ENCODE data around the gene RFC5. TPM values are rescaled to one million over a fixed set of nuclear protein-coding genes. Genes with fewer than 3 reads are reported as not detected.

The RFC5 gene
- total and polyA plus RNA-seq, 10 of the 15 experiments (the other 5 are each of a cell fraction or from before 2014, with no cell fraction given) = 30.9 to 73.3 (median 53.5) TPM

DNA sequence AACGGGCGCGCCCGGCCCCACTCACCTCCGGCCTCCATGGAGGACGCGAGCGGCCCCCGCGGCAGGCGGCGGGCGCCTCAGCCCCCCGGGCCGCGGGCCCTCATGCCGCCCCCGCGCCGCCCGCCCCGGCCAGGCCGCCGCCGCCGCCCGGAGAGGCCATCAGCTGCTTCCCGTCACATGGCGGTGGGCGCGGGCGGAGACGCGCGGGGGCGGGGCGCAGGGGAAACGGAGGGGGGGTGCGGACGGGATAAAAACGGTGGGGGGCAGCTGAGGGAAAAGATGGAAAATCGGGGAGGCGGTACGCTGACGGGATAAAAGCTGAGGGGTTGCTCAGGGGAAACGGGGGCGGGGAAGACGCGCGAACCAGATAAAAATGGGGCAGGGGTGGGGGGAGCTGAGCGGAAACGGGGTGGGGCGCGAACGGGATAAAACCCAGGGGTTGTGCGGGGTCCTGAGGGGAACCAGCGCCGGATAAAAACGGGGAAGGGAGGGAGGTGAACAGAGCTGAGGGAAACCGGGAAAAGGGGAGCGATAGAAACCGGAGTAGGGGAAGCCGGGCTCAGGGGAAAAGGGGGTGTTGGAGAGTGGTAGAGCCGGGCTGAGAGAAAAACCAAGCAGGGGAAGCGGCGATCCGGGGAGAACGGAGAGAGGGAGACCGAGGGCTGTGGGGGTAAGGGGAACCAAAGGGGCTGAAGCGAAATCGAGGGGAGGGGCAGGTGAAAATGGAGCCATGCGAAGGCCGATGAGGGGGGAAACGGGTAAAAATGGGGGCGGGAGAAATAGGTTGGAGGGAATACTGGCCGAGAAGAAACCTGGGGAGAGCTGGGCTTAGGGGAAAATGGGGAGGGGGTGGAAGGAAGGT is 44.7 kb downstream of the RFC5 start, which contains the start of gene WSB2 (continued):
- TF ChIP-seq, protein P1, sequence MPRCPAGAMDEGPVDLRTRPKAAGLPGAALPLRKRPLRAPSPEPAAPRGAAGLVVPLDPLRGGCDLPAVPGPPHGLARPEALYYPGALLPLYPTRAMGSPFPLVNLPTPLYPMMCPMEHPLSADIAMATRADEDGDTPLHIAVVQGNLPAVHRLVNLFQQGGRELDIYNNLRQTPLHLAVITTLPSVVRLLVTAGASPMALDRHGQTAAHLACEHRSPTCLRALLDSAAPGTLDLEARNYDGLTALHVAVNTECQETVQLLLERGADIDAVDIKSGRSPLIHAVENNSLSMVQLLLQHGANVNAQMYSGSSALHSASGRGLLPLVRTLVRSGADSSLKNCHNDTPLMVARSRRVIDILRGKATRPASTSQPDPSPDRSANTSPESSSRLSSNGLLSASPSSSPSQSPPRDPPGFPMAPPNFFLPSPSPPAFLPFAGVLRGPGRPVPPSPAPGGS (IDR thresholded peaks at IDR 0.05; ENCODE audit: borderline replicate concordance, insufficient read depth, low read depth, low read length, poor library complexity, severe bottlenecking) = no peak
- TF ChIP-seq IRF4 (IDR thresholded peaks at IDR 0.05; ENCODE audit: low read depth, low read length) (no peak), YY1 (IDR thresholded peaks at IDR 0.05; ENCODE audit: low read depth, low read length) (no peak), ZNF217 (IDR thresholded peaks at IDR 0.05) (no peak), SIN3A (IDR thresholded peaks at IDR 0.05; ENCODE audit: low read depth, low read length) (0 out of 2 replicates have a peak, but pooled peaks have one; percentile 56), TCF7 (IDR thresholded peaks at IDR 0.05; ENCODE audit: borderline replicate concordance) (no peak), TARDBP (IDR thresholded peaks at IDR 0.05; ENCODE audit: borderline replicate concordance) (no peak), JUNB (IDR thresholded peaks at IDR 0.05) (no peak), IKZF2 (IDR thresholded peaks at IDR 0.05) (peak; percentile 52 to 53), ZNF207 (IDR thresholded peaks at IDR 0.05; ENCODE audit: borderline replicate concordance) (no peak), RFX5 (IDR thresholded peaks at IDR 0.05; ENCODE audit: low read depth, low read length) (no peak), HCFC1 (IDR thresholded peaks at IDR 0.05; ENCODE audit: low read length) (no peak), TBL1XR1 (IDR thresholded peaks at IDR 0.05; ENCODE audit: low read depth, low read length) (no peak), CREM (IDR thresholded peaks at IDR 0.05; ENCODE audit: low read depth) (no peak), CHD4 (IDR thresholded peaks at IDR 0.05) (no peak), BHLHE40 (IDR thresholded peaks at IDR 0.05; ENCODE audit: borderline replicate concordance in 1 of 2, low read depth in 2 of 2, low read length in 1 of 2) (peak in 1 of 2 experiments; percentile 52; a peak in 2 of 4 replicates), SP1 (IDR thresholded peaks at IDR 0.05; ENCODE audit: low read depth, low read length) (no peak)
- TF ChIP-seq, protein P2, sequence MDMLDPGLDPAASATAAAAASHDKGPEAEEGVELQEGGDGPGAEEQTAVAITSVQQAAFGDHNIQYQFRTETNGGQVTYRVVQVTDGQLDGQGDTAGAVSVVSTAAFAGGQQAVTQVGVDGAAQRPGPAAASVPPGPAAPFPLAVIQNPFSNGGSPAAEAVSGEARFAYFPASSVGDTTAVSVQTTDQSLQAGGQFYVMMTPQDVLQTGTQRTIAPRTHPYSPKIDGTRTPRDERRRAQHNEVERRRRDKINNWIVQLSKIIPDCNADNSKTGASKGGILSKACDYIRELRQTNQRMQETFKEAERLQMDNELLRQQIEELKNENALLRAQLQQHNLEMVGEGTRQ (IDR thresholded peaks at IDR 0.05; ENCODE audit: borderline replicate concordance, low read depth, low read length) = no peak; the same call in 1 of the 2 replicates
- TF ChIP-seq, protein P3, sequence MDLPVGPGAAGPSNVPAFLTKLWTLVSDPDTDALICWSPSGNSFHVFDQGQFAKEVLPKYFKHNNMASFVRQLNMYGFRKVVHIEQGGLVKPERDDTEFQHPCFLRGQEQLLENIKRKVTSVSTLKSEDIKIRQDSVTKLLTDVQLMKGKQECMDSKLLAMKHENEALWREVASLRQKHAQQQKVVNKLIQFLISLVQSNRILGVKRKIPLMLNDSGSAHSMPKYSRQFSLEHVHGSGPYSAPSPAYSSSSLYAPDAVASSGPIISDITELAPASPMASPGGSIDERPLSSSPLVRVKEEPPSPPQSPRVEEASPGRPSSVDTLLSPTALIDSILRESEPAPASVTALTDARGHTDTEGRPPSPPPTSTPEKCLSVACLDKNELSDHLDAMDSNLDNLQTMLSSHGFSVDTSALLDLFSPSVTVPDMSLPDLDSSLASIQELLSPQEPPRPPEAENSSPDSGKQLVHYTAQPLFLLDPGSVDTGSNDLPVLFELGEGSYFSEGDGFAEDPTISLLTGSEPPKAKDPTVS (IDR thresholded peaks at IDR 0.05; ENCODE audit: low read depth, low read length) = no peak
- TF ChIP-seq, protein P4, sequence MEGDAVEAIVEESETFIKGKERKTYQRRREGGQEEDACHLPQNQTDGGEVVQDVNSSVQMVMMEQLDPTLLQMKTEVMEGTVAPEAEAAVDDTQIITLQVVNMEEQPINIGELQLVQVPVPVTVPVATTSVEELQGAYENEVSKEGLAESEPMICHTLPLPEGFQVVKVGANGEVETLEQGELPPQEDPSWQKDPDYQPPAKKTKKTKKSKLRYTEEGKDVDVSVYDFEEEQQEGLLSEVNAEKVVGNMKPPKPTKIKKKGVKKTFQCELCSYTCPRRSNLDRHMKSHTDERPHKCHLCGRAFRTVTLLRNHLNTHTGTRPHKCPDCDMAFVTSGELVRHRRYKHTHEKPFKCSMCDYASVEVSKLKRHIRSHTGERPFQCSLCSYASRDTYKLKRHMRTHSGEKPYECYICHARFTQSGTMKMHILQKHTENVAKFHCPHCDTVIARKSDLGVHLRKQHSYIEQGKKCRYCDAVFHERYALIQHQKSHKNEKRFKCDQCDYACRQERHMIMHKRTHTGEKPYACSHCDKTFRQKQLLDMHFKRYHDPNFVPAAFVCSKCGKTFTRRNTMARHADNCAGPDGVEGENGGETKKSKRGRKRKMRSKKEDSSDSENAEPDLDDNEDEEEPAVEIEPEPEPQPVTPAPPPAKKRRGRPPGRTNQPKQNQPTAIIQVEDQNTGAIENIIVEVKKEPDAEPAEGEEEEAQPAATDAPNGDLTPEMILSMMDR (IDR thresholded peaks at IDR 0.05 in 2 of 3, conservative IDR thresholded peaks at IDR 0.05 in 1 of 3; ENCODE audit: control insufficient read depth in 2 of 3, extremely low read depth in 1 of 3, insufficient read depth in 1 of 3, low read depth in 3 of 3, low read length in 3 of 3) = no peak
- TF ChIP-seq, protein P5, sequence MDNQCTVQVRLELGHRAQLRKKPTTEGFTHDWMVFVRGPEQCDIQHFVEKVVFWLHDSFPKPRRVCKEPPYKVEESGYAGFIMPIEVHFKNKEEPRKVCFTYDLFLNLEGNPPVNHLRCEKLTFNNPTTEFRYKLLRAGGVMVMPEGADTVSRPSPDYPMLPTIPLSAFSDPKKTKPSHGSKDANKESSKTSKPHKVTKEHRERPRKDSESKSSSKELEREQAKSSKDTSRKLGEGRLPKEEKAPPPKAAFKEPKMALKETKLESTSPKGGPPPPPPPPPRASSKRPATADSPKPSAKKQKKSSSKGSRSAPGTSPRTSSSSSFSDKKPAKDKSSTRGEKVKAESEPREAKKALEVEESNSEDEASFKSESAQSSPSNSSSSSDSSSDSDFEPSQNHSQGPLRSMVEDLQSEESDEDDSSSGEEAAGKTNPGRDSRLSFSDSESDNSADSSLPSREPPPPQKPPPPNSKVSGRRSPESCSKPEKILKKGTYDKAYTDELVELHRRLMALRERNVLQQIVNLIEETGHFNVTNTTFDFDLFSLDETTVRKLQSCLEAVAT (IDR thresholded peaks at IDR 0.05) = peak; percentile 77
- TF ChIP-seq, protein P6, sequence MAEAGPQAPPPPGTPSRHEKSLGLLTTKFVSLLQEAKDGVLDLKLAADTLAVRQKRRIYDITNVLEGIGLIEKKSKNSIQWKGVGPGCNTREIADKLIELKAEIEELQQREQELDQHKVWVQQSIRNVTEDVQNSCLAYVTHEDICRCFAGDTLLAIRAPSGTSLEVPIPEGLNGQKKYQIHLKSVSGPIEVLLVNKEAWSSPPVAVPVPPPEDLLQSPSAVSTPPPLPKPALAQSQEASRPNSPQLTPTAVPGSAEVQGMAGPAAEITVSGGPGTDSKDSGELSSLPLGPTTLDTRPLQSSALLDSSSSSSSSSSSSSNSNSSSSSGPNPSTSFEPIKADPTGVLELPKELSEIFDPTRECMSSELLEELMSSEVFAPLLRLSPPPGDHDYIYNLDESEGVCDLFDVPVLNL (IDR thresholded peaks at IDR 0.05; ENCODE audit: low read depth, low read length) = no peak

All from GM12878 (cell line).